Activated CD4-positive, alpha-beta memory T cell treated with anti-CD3 and anti-CD28 coated beads for 36 hours (primary cell): ENCODE data around the gene ATP6V1G3. TPM values are rescaled to one million over a fixed set of nuclear protein-coding genes. Genes with fewer than 3 reads are reported as not detected.

Source experiments
- CTCF ChIA-PET: fragments of 350-600 bp; sonication (Branson Sonifier 250); formaldehyde crosslinking; loops from one replicate; lab custom pipeline; 2021; ENCODE audit warnings: antibody characterized with exemption, inconsistent platforms; lab: Charles Lee
- POLR2A ChIA-PET: fragments of 350-600 bp; sonication (Branson Sonifier 250); formaldehyde crosslinking; loops from one replicate; lab custom pipeline; 2021; ENCODE audit warnings: antibody characterized with exemption; lab: Charles Lee
- DNase-seq: peaks from one replicate; pipeline ENCODE4 v3.0.0-alpha.2; 2020
- H3K27ac Mint-ChIP-seq: one replicate; pipeline ENCODE4 v1.8.0; 2021; ENCODE audit warnings: mixed read lengths
- H3K27me3 Mint-ChIP-seq: one replicate; pipeline ENCODE4 v1.8.0; 2021; ENCODE audit warnings: mixed read lengths
- H3K36me3 Mint-ChIP-seq: one replicate; pipeline ENCODE4 v1.8.0; 2021; ENCODE audit warnings: mixed read lengths
- H3K4me1 Mint-ChIP-seq: one replicate; pipeline ENCODE4 v1.8.0; 2021; ENCODE audit warnings: low read depth, mixed read lengths
- H3K4me3 Mint-ChIP-seq: one replicate; pipeline ENCODE4 v1.8.0; 2021; ENCODE audit warnings: mild to moderate bottlenecking, mixed read lengths
- H3K9me3 Mint-ChIP-seq: one replicate; pipeline ENCODE4 v1.8.0; 2021; ENCODE audit warnings: mixed read lengths
- intact Hi-C: fragments of 100-400 bp; cut with micrococcal nuclease; formaldehyde crosslinking; loops from one replicate; pipeline ENCODE4 v1.15.1; 2023
- total RNA-seq, 2 experiments: library from RNA; stranded (reverse); gene quantifications; one replicate each; pipeline ENCODE4 v1.2.3, GENCODE V29; 2021

ATP6V1G3 gene
- total RNA-seq, 2 experiments from 2014 or later = not detected

- Mint-ChIP-seq H3K4me1 (peaks cover 71% of the 10 kb centered on the region), H3K36me3 (no peaks in the 10 kb centered on the region), H3K27me3 (no peaks in the 10 kb centered on the region), H3K4me3 (no peak overlapping the region), H3K9me3 (no peaks in the 10 kb centered on the region), H3K27ac (no peak overlapping the region)
- intact Hi-C loops = loop anchor here (5.0 kb wide), 1 partner anchor 483 kb away; no protein-coding TSS in a partner anchor
- ChIA-PET POLR2A (no interaction called here), CTCF (interaction anchor here (1.5 kb wide), 1 partner anchor 127 kb away, joined by 4 read pairs; no protein-coding TSS in a partner anchor)
- no peak for DNase-seq
These were observed 18.9 kb upstream of the ATP6V1G3 start for GRCh38 chr1:198559362-198559761.

DNA sequence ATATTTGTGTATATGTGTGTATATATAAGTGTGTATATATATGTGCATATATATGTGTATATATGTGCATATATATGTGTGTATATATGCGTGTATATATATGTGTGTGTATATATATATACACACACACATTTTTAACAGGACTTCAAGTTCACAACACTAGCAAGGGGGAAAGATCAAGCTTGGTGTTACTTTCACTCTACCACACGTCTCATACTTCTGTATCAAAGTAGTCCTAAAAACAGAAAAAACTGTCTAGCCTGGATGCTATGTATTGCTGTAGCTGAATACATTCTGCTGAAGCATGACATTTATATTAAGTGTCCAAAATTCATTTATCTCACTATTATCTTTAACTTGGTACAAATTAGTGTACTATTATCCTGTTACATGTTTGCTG, 17.9 kb upstream of the ATP6V1G3 start:
- ChIA-PET CTCF (no interaction called here), POLR2A (no interaction called here)
- no peak for DNase-seq
- intact Hi-C loops = loop anchor here (5.0 kb wide), 1 partner anchor 484 kb away; no protein-coding TSS in a partner anchor
- H3K9me3 Mint-ChIP-seq = no peaks in the 10 kb centered on the region
- no peak overlapping the region for H3K27ac Mint-ChIP-seq
- peaks cover 72% of the 10 kb centered on the region for H3K4me1 Mint-ChIP-seq
- H3K36me3 Mint-ChIP-seq = no peaks in the 10 kb centered on the region
- H3K27me3 Mint-ChIP-seq = no peaks in the 10 kb centered on the region
- H3K4me3 Mint-ChIP-seq = no peak overlapping the region

DNA sequence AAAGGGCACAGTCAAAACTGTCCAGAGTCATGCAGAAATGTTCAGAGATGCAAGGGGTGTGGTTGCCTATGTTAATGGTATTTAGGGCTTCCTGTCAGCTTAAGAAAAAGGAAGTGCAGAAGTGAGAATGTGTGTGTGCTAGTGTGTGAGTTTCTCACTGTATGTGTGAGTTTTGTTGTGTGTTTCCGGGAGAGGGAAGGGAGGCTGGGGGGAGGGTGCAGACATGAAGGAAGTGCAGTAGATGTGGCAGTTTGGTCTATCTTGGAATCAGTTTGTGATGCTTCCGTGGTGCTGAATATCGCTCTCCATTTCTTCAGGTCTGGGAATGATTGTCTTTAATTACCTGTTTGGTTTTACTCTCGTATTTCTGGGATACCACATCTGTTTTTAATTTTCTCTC, 16.5 kb upstream of the ATP6V1G3 start:
- intact Hi-C loops = loop anchor here (1.0 to 5.0 kb wide), 3 partner anchors 37 to 485 kb away; no protein-coding TSS in a partner anchor
- no peaks in the 10 kb centered on the region for H3K36me3 Mint-ChIP-seq
- H3K9me3 Mint-ChIP-seq = no peaks in the 10 kb centered on the region
- DNase-seq = peak; percentile 74
- H3K4me3 Mint-ChIP-seq = peak overlapping the region; percentile 69
- peaks cover 78% of the 10 kb centered on the region for H3K4me1 Mint-ChIP-seq
- H3K27me3 Mint-ChIP-seq = no peaks in the 10 kb centered on the region
- CTCF ChIA-PET = no interaction called here
- POLR2A ChIA-PET = no interaction called here
- H3K27ac Mint-ChIP-seq = peak overlapping the region; percentile 49

- Mint-ChIP-seq H3K27ac (no peak overlapping the region), H3K4me1 (peaks cover 60% of the 10 kb centered on the region), H3K4me3 (no peak overlapping the region), H3K9me3 (no peaks in the 10 kb centered on the region), H3K27me3 (no peaks in the 10 kb centered on the region), H3K36me3 (no peaks in the 10 kb centered on the region)
- intact Hi-C loops = no loop called here
- ChIA-PET POLR2A (no interaction called here), CTCF (no interaction called here)
- no peak for DNase-seq
These were observed 12.4 kb upstream of the ATP6V1G3 start for GRCh38 chr1:198552668-198553416.

- DNase-seq = no peak
- H3K4me1 Mint-ChIP-seq = peaks cover 44% of the 10 kb centered on the region
- H3K27ac Mint-ChIP-seq = no peak overlapping the region
- peaks cover 7% of the 10 kb centered on the region for H3K9me3 Mint-ChIP-seq
- H3K4me3 Mint-ChIP-seq = no peak overlapping the region
- H3K36me3 Mint-ChIP-seq = peaks cover 5% of the 10 kb centered on the region
- no peaks in the 10 kb centered on the region for H3K27me3 Mint-ChIP-seq
- ChIA-PET POLR2A (interaction anchor here (0.5 kb wide), 1 partner anchor 169 kb away, joined by 4 read pairs; no protein-coding TSS in a partner anchor), CTCF (interaction anchor here (0.6 kb wide), 1 partner anchor 624 kb away, joined by 3 read pairs; no protein-coding TSS in a partner anchor)
- intact Hi-C loops = loop anchor here (2.0 kb wide), 1 partner anchor 16 kb away; no protein-coding TSS in a partner anchor
These were observed 10.6 kb upstream of the ATP6V1G3 start for GRCh38 chr1:198550941-198551524.

GRCh38 chr1:198549866-198550265, 9.4 kb upstream of the ATP6V1G3 start:
- CTCF ChIA-PET = no interaction called here
- POLR2A ChIA-PET = interaction anchor here (0.6 kb wide), 1 partner anchor 33 kb away, joined by 3 read pairs; no protein-coding TSS in a partner anchor
- peaks cover 5% of the 10 kb centered on the region for H3K36me3 Mint-ChIP-seq
- no peak overlapping the region for H3K4me3 Mint-ChIP-seq
- H3K27me3 Mint-ChIP-seq = no peaks in the 10 kb centered on the region
- peaks cover 40% of the 10 kb centered on the region for H3K4me1 Mint-ChIP-seq
- intact Hi-C loops = loop anchor here (2.0 kb wide), 1 partner anchor 15 kb away; no protein-coding TSS in a partner anchor
- no peak overlapping the region for H3K27ac Mint-ChIP-seq
- DNase-seq = no peak
- peaks cover 7% of the 10 kb centered on the region for H3K9me3 Mint-ChIP-seq

DNA sequence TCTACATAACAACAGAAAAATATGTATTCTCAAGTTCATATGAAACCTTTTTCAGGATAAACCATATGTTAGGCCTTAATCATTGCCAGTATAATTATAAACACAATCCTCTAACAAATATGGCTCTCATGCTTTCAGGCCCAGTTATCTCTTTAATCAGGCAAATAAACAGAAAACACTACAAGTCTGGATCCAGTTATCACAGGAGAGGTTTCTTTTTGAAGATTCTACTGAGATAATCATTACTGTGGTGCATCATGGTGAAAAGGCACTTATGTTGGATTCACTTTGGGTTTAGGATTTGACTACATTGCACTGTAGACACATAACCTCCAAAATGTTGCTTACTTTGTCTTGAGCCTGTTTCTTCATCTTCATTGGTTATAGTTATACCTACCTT, 8.4 kb upstream of the ATP6V1G3 start:
- Mint-ChIP-seq H3K27me3 (no peaks in the 10 kb centered on the region), H3K4me3 (no peak overlapping the region), H3K9me3 (peaks cover 7% of the 10 kb centered on the region), H3K4me1 (peaks cover 35% of the 10 kb centered on the region), H3K36me3 (peaks cover 5% of the 10 kb centered on the region), H3K27ac (no peak overlapping the region)
- intact Hi-C loops = no loop called here
- DNase-seq = no peak
- ChIA-PET CTCF (no interaction called here), POLR2A (no interaction called here)

DNA sequence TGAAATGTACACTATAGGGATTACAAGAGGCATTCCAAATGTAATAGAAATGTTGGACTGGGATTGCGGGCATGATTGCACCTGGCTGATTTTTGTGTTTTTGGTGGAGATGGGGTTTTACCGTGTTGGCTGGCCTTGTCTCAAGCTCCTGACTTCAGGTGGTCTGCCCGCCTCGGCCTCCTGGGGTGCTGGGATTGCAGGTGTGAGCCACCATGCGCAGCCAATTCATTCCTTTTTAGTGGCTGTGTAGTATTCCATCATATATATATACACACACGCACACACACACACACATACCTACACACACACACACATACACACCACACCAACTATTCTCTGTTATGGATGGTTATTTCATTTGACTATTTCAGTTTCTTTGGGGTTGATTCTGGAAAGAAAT, 4.7 kb upstream of the ATP6V1G3 start:
- H3K4me1 Mint-ChIP-seq = peaks cover 42% of the 10 kb centered on the region
- intact Hi-C loops = no loop called here
- ChIA-PET CTCF (interaction anchor here (0.6 kb wide), 1 partner anchor 33 kb away, joined by 3 read pairs; no protein-coding TSS in a partner anchor), POLR2A (no interaction called here)
- DNase-seq = no peak
- peaks cover 7% of the 10 kb centered on the region for H3K9me3 Mint-ChIP-seq
- H3K36me3 Mint-ChIP-seq = peaks cover 5% of the 10 kb centered on the region
- H3K27me3 Mint-ChIP-seq = no peaks in the 10 kb centered on the region
- H3K27ac Mint-ChIP-seq = no peak overlapping the region
- no peak overlapping the region for H3K4me3 Mint-ChIP-seq

- POLR2A ChIA-PET = no interaction called here
- Mint-ChIP-seq H3K36me3 (peaks cover 5% of the 10 kb centered on the region), H3K27me3 (no peaks in the 10 kb centered on the region), H3K9me3 (peaks cover 7% of the 10 kb centered on the region), H3K27ac (no peak overlapping the region), H3K4me3 (no peak overlapping the region), H3K4me1 (peaks cover 42% of the 10 kb centered on the region)
- CTCF ChIA-PET = no interaction called here
- DNase-seq = no peak
- intact Hi-C loops = no loop called here
These were observed 3.8 kb upstream of the ATP6V1G3 start for GRCh38 chr1:198544265-198544664.

DNA sequence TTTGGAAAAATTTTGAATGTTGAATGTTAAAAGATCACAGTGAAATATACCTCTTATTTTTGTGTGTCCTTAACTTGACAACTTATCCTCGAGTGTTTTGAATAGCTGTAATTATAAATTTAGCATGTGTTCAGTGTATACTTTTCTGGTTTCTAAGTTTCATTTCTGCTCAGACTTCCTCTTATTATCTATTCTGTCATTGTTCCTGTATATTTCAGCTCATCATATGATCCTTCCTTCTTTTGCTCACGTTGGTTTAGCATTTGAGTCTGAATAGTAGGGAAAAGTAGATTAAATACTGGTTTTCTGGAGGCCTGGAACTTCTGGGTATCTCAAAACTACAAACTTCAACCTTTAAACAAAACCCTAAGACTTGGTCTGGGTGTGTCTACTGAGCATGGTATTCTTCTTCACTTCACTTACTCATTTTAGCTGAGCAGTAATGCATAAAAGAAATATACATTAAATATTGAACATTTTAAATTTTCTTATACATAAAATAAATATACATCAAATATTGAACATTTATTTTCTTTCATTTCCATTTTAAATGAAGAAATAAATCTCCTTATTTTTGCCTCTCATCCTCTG, 3.3 kb upstream of the ATP6V1G3 start:
- H3K36me3 Mint-ChIP-seq = peaks cover 5% of the 10 kb centered on the region
- ChIA-PET CTCF (no interaction called here), POLR2A (no interaction called here)
- H3K27me3 Mint-ChIP-seq = no peaks in the 10 kb centered on the region
- DNase-seq = no peak
- H3K4me1 Mint-ChIP-seq = peaks cover 47% of the 10 kb centered on the region
- no peak overlapping the region for H3K4me3 Mint-ChIP-seq
- peaks cover 7% of the 10 kb centered on the region for H3K9me3 Mint-ChIP-seq
- no peak overlapping the region for H3K27ac Mint-ChIP-seq
- intact Hi-C loops = no loop called here

- Mint-ChIP-seq H3K4me3 (no peak overlapping the region), H3K4me1 (peaks cover 54% of the 10 kb centered on the region), H3K36me3 (peaks cover 5% of the 10 kb centered on the region), H3K9me3 (peaks cover 7% of the 10 kb centered on the region), H3K27ac (no peak overlapping the region), H3K27me3 (no peaks in the 10 kb centered on the region)
- CTCF ChIA-PET = no interaction called here
- no peak for DNase-seq
- intact Hi-C loops = no loop called here
- POLR2A ChIA-PET = no interaction called here
These were observed 2.2 kb upstream of the ATP6V1G3 start for GRCh38 chr1:198542632-198543031.

GRCh38 chr1:198541737-198542136, 1.3 kb upstream of the ATP6V1G3 start:
- ChIA-PET POLR2A (no interaction called here), CTCF (no interaction called here)
- Mint-ChIP-seq H3K27me3 (no peaks in the 10 kb centered on the region), H3K9me3 (peaks cover 4% of the 10 kb centered on the region), H3K36me3 (peaks cover 4% of the 10 kb centered on the region), H3K27ac (no peak overlapping the region), H3K4me3 (no peak overlapping the region), H3K4me1 (peaks cover 62% of the 10 kb centered on the region)
- no peak for DNase-seq
- intact Hi-C loops = no loop called here
